HepG2 (cell line): ENCODE data around the gene UBAC1. TPM values are rescaled to one million over a fixed set of nuclear protein-coding genes. Genes with fewer than 3 reads are reported as not detected.

Source experiments
- ARHGAP35 ChIP-seq: sonication (generic); formaldehyde crosslinking; IDR thresholded peaks from 2 replicates; pipeline ENCODE4 v1.9.0; 2022; ENCODE audit warnings: mild to moderate bottlenecking, inconsistent platforms, moderate library complexity, missing genetic modification reagents, borderline replicate concordance
- CREM ChIP-seq, 2 experiments: sonication (generic) in 1 of 2; formaldehyde crosslinking in 1 of 2; IDR thresholded peaks; 2 replicates each; pipeline versions ENCODE4 v1.4.0 to v1.6.1; 2016 to 2020; ENCODE audit warnings: antibody characterized with exemption in 1 of 2, mild to moderate bottlenecking in 1 of 2, missing genetic modification reagents in 1 of 2
- KDM4B ChIP-seq: sonication (generic); formaldehyde crosslinking; IDR thresholded peaks from 2 replicates; pipeline ENCODE4 v1.4.0; 2020; ENCODE audit warnings: missing genetic modification reagents
- KLF9 ChIP-seq: IDR thresholded peaks from 2 replicates; pipeline ENCODE4 v1.6.1; 2016; ENCODE audit warnings: low read depth
- MAZ ChIP-seq, 2 experiments: sonication (generic) in 1 of 2; formaldehyde crosslinking in 1 of 2; IDR thresholded peaks; 2 replicates each; pipeline versions ENCODE4 v1.5.0 to v1.6.1; 2012 to 2020; ENCODE audit warnings: low read depth in 2 of 2, mild to moderate bottlenecking in 2 of 2, borderline replicate concordance in 1 of 2, improper control_type of control experiment in 1 of 2, low read length in 1 of 2, missing genetic modification reagents in 1 of 2, moderate library complexity in 1 of 2
- PPARG ChIP-seq: conservative IDR thresholded peaks from 2 replicates; pipeline ENCODE4 v1.6.1; 2016; ENCODE audit warnings: missing biosample characterization, missing genetic modification reagents
- SMAD9 ChIP-seq: sonication (generic); formaldehyde crosslinking; IDR thresholded peaks from 2 replicates; pipeline ENCODE4 v1.5.1; 2020; ENCODE audit warnings: mild to moderate bottlenecking, missing genetic modification reagents
- THAP11 ChIP-seq: IDR thresholded peaks from 2 replicates; pipeline ENCODE4 v1.6.1; 2016; ENCODE audit warnings: missing biosample characterization, missing genetic modification reagents
- ZNF224 ChIP-seq: sonication (generic); formaldehyde crosslinking; IDR thresholded peaks from 2 replicates; pipeline ENCODE4 v1.5.0; 2020; ENCODE audit warnings: mild to moderate bottlenecking, missing genetic modification reagents
- ZNF292 ChIP-seq: sonication (generic); formaldehyde crosslinking; IDR thresholded peaks from 2 replicates; pipeline ENCODE4 v1.8.1; 2022; ENCODE audit warnings: mild to moderate bottlenecking, low read depth, missing genetic modification reagents, borderline replicate concordance
- polyA plus RNA-seq, 8 experiments: library from polyadenylated mRNA; depleted of rRNA in 3 of 8; stranded (reverse) in 7 of 8; unstranded in 1 of 8; fragments of >200 nt; fragmentation: Illumina TruSeq in 4 of 8; extraction: Trizol in 4 of 8; gene quantifications; 2 replicates each; pipeline versions ENCODE4 v1.2.1 to v1.2.3, GENCODE V29; 2011 to 2016; ENCODE audit warnings: low read depth in 4 of 8, missing spikeins in 1 of 8, mixed read lengths in 1 of 8; ENCODE audit not compliant: insufficient read depth in 1 of 8
- total RNA-seq, 5 experiments: library from RNA; depleted of rRNA; stranded (reverse); fragments of >200 nt; fragmentation: Illumina TruSeq; extraction: Trizol; gene quantifications; 2 replicates each; pipeline ENCODE4 v1.2.3, GENCODE V29; 2016; ENCODE audit warnings: low read depth in 1 of 5
- TF ChIP-seq, protein P1 (sequence below): sonication (generic); formaldehyde crosslinking; IDR thresholded peaks from 2 replicates; pipeline ENCODE4 v1.4.0; 2020; ENCODE audit warnings: missing genetic modification reagents
- TF ChIP-seq, protein P2 (sequence below): conservative IDR thresholded peaks from 2 replicates; pipeline ENCODE4 v1.6.1; 2018; ENCODE audit warnings: missing genetic modification reagents
- TF ChIP-seq, protein P3 (sequence below): sonication (generic); formaldehyde crosslinking; IDR thresholded peaks from 2 replicates; pipeline ENCODE4 v1.5.1; 2020; ENCODE audit warnings: missing genetic modification reagents, mild to moderate bottlenecking, borderline replicate concordance
- TF ChIP-seq, protein P4 (sequence below): IDR thresholded peaks from 2 replicates; pipeline ENCODE4 v1.6.1; 2016
- TF ChIP-seq, protein P5 (sequence below): sonication (generic); formaldehyde crosslinking; IDR thresholded peaks from 2 replicates; pipeline ENCODE4 v1.4.0; 2020; ENCODE audit warnings: mild to moderate bottlenecking, missing genetic modification reagents

The UBAC1 gene
- total and polyA plus RNA-seq, 2 of the 13 experiments (the other 11 are each of a cell fraction or from before 2014, with no cell fraction given), result 32.2 to 34.1 TPM

DNA sequence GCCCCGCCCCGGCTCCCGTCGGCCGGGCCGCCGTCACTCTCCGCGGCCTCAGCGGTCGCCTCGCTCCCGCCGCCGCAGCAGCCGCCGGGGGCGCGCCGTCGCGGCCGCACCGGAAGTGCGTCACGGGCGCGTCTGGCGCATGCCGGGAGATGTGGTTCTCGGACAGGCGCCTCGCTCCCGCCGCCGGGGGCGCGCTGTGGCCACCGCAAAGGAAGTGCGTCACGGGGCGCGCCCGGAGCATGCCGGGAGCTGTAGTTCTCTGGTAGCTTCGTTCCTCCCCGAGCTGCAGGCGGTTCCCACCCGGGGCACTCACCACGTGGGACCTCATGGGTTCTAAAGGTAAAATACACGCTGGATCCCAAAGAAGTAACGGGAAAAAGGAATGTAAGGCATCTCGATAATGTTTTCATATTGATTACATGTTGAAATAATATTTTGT is at the start of gene UBAC1 (continued):
- TF ChIP-seq, protein P1, sequence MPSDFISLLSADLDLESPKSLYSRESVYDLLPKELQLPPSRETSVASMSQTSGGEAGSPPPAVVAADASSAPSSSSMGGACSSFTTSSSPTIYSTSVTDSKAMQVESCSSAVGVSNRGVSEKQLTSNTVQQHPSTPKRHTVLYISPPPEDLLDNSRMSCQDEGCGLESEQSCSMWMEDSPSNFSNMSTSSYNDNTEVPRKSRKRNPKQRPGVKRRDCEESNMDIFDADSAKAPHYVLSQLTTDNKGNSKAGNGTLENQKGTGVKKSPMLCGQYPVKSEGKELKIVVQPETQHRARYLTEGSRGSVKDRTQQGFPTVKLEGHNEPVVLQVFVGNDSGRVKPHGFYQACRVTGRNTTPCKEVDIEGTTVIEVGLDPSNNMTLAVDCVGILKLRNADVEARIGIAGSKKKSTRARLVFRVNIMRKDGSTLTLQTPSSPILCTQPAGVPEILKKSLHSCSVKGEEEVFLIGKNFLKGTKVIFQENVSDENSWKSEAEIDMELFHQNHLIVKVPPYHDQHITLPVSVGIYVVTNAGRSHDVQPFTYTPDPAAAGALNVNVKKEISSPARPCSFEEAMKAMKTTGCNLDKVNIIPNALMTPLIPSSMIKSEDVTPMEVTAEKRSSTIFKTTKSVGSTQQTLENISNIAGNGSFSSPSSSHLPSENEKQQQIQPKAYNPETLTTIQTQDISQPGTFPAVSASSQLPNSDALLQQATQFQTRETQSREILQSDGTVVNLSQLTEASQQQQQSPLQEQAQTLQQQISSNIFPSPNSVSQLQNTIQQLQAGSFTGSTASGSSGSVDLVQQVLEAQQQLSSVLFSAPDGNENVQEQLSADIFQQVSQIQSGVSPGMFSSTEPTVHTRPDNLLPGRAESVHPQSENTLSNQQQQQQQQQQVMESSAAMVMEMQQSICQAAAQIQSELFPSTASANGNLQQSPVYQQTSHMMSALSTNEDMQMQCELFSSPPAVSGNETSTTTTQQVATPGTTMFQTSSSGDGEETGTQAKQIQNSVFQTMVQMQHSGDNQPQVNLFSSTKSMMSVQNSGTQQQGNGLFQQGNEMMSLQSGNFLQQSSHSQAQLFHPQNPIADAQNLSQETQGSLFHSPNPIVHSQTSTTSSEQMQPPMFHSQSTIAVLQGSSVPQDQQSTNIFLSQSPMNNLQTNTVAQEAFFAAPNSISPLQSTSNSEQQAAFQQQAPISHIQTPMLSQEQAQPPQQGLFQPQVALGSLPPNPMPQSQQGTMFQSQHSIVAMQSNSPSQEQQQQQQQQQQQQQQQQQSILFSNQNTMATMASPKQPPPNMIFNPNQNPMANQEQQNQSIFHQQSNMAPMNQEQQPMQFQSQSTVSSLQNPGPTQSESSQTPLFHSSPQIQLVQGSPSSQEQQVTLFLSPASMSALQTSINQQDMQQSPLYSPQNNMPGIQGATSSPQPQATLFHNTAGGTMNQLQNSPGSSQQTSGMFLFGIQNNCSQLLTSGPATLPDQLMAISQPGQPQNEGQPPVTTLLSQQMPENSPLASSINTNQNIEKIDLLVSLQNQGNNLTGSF, result no peak
- TF ChIP-seq MAZ (IDR thresholded peaks at IDR 0.05; ENCODE audit: borderline replicate concordance, low read depth, low read length) (peak; percentile 49; the same call in 1 of the 2 replicates), MAZ (CRISPR knock-in tag; IDR thresholded peaks at IDR 0.05; ENCODE audit: low read depth) (no peak; the same call in 1 of the 2 replicates), PPARG (CRISPR knock-in tag) (0 out of 2 replicates have a peak, but pooled peaks have one; percentile 45), KDM4B (CRISPR knock-in tag) (no peak), ZNF224 (CRISPR knock-in tag) (no peak), SMAD9 (CRISPR knock-in tag) (no peak), KLF9 (CRISPR knock-in tag) (peak; percentile 51; the same call in 1 of the 2 replicates), THAP11 (CRISPR knock-in tag) (peak; percentile 99), CREM (IDR thresholded peaks at IDR 0.05) (peak; percentile 96), CREM (CRISPR knock-in tag; IDR thresholded peaks at IDR 0.05) (peak; percentile 60; the same call in 1 of the 2 replicates), ZNF292 (CRISPR knock-in tag) (no peak), ARHGAP35 (CRISPR knock-in tag) (no peak)
- TF ChIP-seq, protein P2, sequence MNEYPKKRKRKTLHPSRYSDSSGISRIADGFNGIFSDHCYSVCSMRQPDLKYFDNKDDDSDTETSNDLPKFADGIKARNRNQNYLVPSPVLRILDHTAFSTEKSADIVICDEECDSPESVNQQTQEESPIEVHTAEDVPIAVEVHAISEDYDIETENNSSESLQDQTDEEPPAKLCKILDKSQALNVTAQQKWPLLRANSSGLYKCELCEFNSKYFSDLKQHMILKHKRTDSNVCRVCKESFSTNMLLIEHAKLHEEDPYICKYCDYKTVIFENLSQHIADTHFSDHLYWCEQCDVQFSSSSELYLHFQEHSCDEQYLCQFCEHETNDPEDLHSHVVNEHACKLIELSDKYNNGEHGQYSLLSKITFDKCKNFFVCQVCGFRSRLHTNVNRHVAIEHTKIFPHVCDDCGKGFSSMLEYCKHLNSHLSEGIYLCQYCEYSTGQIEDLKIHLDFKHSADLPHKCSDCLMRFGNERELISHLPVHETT, result peak; percentile 93
- TF ChIP-seq, protein P3, sequence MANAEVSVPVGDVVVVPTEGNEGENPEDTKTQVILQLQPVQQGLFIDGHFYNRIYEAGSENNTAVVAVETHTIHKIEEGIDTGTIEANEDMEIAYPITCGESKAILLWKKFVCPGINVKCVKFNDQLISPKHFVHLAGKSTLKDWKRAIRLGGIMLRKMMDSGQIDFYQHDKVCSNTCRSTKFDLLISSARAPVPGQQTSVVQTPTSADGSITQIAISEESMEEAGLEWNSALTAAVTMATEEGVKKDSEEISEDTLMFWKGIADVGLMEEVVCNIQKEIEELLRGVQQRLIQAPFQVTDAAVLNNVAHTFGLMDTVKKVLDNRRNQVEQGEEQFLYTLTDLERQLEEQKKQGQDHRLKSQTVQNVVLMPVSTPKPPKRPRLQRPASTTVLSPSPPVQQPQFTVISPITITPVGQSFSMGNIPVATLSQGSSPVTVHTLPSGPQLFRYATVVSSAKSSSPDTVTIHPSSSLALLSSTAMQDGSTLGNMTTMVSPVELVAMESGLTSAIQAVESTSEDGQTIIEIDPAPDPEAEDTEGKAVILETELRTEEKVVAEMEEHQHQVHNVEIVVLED (CRISPR knock-in tag), result peak; percentile 89
- TF ChIP-seq, protein P4, sequence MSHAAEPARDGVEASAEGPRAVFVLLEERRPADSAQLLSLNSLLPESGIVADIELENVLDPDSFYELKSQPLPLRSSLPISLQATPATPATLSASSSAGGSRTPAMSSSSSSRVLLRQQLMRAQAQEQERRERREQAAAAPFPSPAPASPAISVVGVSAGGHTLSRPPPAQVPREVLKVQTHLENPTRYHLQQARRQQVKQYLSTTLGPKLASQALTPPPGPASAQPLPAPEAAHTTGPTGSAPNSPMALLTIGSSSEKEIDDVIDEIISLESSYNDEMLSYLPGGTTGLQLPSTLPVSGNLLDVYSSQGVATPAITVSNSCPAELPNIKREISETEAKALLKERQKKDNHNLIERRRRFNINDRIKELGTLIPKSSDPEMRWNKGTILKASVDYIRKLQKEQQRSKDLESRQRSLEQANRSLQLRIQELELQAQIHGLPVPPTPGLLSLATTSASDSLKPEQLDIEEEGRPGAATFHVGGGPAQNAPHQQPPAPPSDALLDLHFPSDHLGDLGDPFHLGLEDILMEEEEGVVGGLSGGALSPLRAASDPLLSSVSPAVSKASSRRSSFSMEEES, result 0 out of 2 replicates have a peak, but pooled peaks have one; percentile 16
- TF ChIP-seq, protein P5, sequence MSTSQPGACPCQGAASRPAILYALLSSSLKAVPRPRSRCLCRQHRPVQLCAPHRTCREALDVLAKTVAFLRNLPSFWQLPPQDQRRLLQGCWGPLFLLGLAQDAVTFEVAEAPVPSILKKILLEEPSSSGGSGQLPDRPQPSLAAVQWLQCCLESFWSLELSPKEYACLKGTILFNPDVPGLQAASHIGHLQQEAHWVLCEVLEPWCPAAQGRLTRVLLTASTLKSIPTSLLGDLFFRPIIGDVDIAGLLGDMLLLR (CRISPR knock-in tag), result no peak
